Sigmoid colon (tissue), 3 donors: ENCODE measurements around the gene NDUFA5.

Experiments
- CTCF ChIP-seq, 4 experiments: fragments of 450-650 bp in 3 of 4; fragments of 200-600 bp in 1 of 4; IDR thresholded peaks; one replicate each; pipeline ENCODE4 v1.5.1; 2016 to 2019; ENCODE audit warnings: antibody characterized with exemption in 4 of 4, mild to moderate bottlenecking in 3 of 4, moderate library complexity in 2 of 4
- POLR2A ChIP-seq, 2 donors: fragments of 450-650 bp; IDR thresholded peaks; one replicate each; pipeline ENCODE4 v1.6.1; 2016; ENCODE audit warnings: antibody characterized with exemption in 2 of 2, mild to moderate bottlenecking in 2 of 2, moderate library complexity in 2 of 2

DNA sequence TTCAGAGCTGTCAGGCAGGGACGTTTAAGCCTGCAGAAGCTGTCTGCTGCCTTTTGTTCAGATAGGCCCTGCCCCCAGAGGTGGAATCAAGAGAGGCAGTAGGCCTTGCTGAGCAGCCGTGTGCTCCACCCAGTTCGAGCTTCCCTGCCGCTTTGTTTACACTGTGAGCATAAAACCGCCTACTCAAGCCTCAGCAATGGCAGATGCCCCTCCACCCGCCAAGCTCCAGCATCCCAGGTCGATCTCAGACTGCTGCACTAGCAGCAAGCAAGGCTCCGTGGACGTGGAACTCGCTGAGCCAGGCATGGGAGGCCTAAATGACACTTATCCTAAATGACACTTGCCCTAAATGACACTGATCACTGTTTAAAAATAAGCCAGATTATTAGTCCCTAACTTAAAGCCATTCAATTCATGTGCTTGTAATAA, 37.2 kb upstream of the NDUFA5 start:
- TF ChIP-seq CTCF (IDR thresholded peaks at IDR 0.05) (no peak), POLR2A (IDR thresholded peaks at IDR 0.05) (no peak)
